Prostate gland (tissue), 2 donors: ENCODE results near the gene ACADS. TPM values are rescaled to one million over a fixed set of nuclear protein-coding genes. Genes with fewer than 3 reads are reported as not detected.

Source experiments
- DNase-seq: peaks from one replicate; pipeline ENCODE4 v3.0.0-alpha.2; 2019; ENCODE audit warnings: low spot score
- H3K27ac ChIP-seq, 2 donors: fragments of 200-600 bp; sonication (generic); 2 replicates each; pipeline ENCODE4 v1.5.1; 2017 to 2019
- H3K27me3 ChIP-seq: fragments of 200-600 bp; sonication (generic); replicated peaks from 2 replicates; pipeline ENCODE4 v1.5.1; 2019; ENCODE audit not compliant: insufficient read depth
- H3K36me3 ChIP-seq, 2 donors: fragments of 200-600 bp; sonication (generic); 1 replicate in 1 of 2; 2 replicates in 1 of 2; pipeline versions ENCODE4 v1.5.1 to v1.8.1; 2017 to 2019
- H3K4me1 ChIP-seq: fragments of 200-600 bp; sonication (generic); replicated peaks from 2 replicates; pipeline ENCODE4 v1.5.1; 2019
- H3K4me3 ChIP-seq, 2 donors: fragments of 200-600 bp; sonication (generic); 2 replicates each; pipeline ENCODE4 v1.5.1; 2017 to 2019
- H3K9me3 ChIP-seq: fragments of 200-600 bp; sonication (generic); 2 replicates; pipeline ENCODE4 v1.5.1; 2017
- CTCF ChIP-seq, 4 experiments: fragments of 200-600 bp in 2 of 4; fragments of 450-650 bp in 2 of 4; sonication (generic) in 2 of 4; IDR thresholded peaks; 1 replicate in 3 of 4; 2 replicates in 1 of 4; pipeline ENCODE4 v1.5.1; 2016 to 2019; ENCODE audit warnings: antibody characterized with exemption in 4 of 4, mild to moderate bottlenecking in 2 of 4, moderate library complexity in 2 of 4
- POLR2A ChIP-seq: fragments of 450-650 bp; IDR thresholded peaks from one replicate; pipeline ENCODE4 v1.6.1; 2016; ENCODE audit warnings: antibody characterized with exemption, mild to moderate bottlenecking
- POLR2AphosphoS5 ChIP-seq: sonication (generic); formaldehyde crosslinking; IDR thresholded peaks from one replicate; pipeline ENCODE4 v1.6.1; 2017; ENCODE audit warnings: antibody characterized with exemption
- WGBS: methylation state at CpG from one replicate; pipeline ENCODE4 v1.1.5; 2018; 5-methylcytosine and 5-hydroxymethylcytosine counted together
- intact Hi-C: fragments of 100-400 bp; cut with DNase I; formaldehyde crosslinking; loops from one replicate; pipeline ENCODE4 v1.14.2; 2022
- total RNA-seq, 2 donors: library from RNA; depleted of rRNA; stranded (reverse); fragments of >200 nt; gene quantifications; one replicate each; pipeline ENCODE4 v1.1.0, GENCODE V29; 2016

ACADS gene
- total RNA-seq, 2 donors from 2014 or later, result 29.4 to 36.0 TPM

- Histone ChIP-seq H3K27ac (peak overlapping the region; percentile 92 to 93), H3K36me3 (no peaks in the 10 kb centered on the region), H3K4me1 (peaks cover 18% of the 10 kb centered on the region), H3K27me3 (no peaks in the 10 kb centered on the region), H3K9me3 (no peaks in the 10 kb centered on the region), H3K4me3 (peak overlapping the region; percentile 90 to 94)
- TF ChIP-seq POLR2AphosphoS5, result no peak
- TF ChIP-seq CTCF (IDR thresholded peaks at IDR 0.05), result no peak
- TF ChIP-seq POLR2A, result no peak
- intact Hi-C loops, result loop anchor here (2.0 kb wide), 1 partner anchor 23 kb away; the partner anchor contains the start of gene UNC119B
- WGBS, result under 1% methylated on average over 30 of the region's 31 CpGs
- no peak for DNase-seq
These were observed 37.9 kb upstream of the ACADS start for GRCh38 chr12:120687578-120688289.

- Histone ChIP-seq H3K4me1 (peaks cover 18% of the 10 kb centered on the region), H3K27ac (peak overlapping the region; percentile 92 to 93), H3K4me3 (peak overlapping the region; percentile 90 to 94), H3K27me3 (no peaks in the 10 kb centered on the region), H3K36me3 (no peaks in the 10 kb centered on the region), H3K9me3 (no peaks in the 10 kb centered on the region)
- intact Hi-C loops, result no loop called here
- no peak for TF ChIP-seq POLR2A
- no peak for TF ChIP-seq POLR2AphosphoS5
- TF ChIP-seq CTCF (IDR thresholded peaks at IDR 0.05), result no peak
- no peak for DNase-seq
- WGBS, result 4% methylated on average over 6 of the region's 6 CpGs
These were observed 37.0 kb upstream of the ACADS start for GRCh38 chr12:120688527-120689071.

- peak overlapping the region; percentile 90 to 94 for H3K4me3 ChIP-seq
- no peaks in the 10 kb centered on the region for H3K27me3 ChIP-seq
- no peak for TF ChIP-seq POLR2A
- no peak for TF ChIP-seq POLR2AphosphoS5
- no peak for TF ChIP-seq CTCF (IDR thresholded peaks at IDR 0.05)
- DNase-seq, result no peak
- H3K36me3 ChIP-seq, result no peaks in the 10 kb centered on the region
- H3K27ac ChIP-seq, result peak overlapping the region in 1 of 2 donors; percentile 93
- H3K9me3 ChIP-seq, result no peaks in the 10 kb centered on the region
- H3K4me1 ChIP-seq, result peaks cover 18% of the 10 kb centered on the region
- intact Hi-C loops, result no loop called here
- 44% methylated on average over 6 of the region's 6 CpGs for WGBS
These were observed 36.1 kb upstream of the ACADS start for GRCh38 chr12:120689397-120690082.

GRCh38 chr12:120690083-120690450 is 35.6 kb upstream of the ACADS start:
- H3K4me3 ChIP-seq, result no peak overlapping the region
- WGBS, result 85% methylated on average over 2 of the region's 2 CpGs
- H3K4me1 ChIP-seq, result peaks cover 18% of the 10 kb centered on the region
- no peak for TF ChIP-seq POLR2A
- TF ChIP-seq POLR2AphosphoS5, result no peak
- TF ChIP-seq CTCF (IDR thresholded peaks at IDR 0.05), result no peak
- no peaks in the 10 kb centered on the region for H3K27me3 ChIP-seq
- intact Hi-C loops, result no loop called here
- DNase-seq, result no peak
- H3K27ac ChIP-seq, result peak overlapping the region in 1 of 2 donors; percentile 10
- H3K9me3 ChIP-seq, result no peaks in the 10 kb centered on the region
- no peaks in the 10 kb centered on the region for H3K36me3 ChIP-seq
